WERI-Rb-1 (cell line): ENCODE results near the gene THUMPD3.

Source experiments
- DNase-seq: peaks from one replicate; pipeline ENCODE4 v3.0.0-alpha.2; 2020
- H3K27ac ChIP-seq: fragments of 250-450 bp; sonication (Bioruptor Pico); 2 replicates; pipeline ENCODE4 v1.5.1; 2020; ENCODE audit warnings: mild to moderate bottlenecking, moderate library complexity
- H3K27me3 ChIP-seq: fragments of 250-450 bp; sonication (Bioruptor Pico); 2 replicates; pipeline ENCODE4 v1.5.1; 2021; ENCODE audit warnings: mild to moderate bottlenecking, low read depth, moderate library complexity; ENCODE audit not compliant: insufficient read depth, severe bottlenecking
- H3K36me3 ChIP-seq: fragments of 250-450 bp; sonication (Bioruptor Pico); 2 replicates; pipeline ENCODE4 v1.5.1; 2020; ENCODE audit warnings: mild to moderate bottlenecking, moderate library complexity
- H3K4me3 ChIP-seq: 2 replicates; pipeline ENCODE4 v1.5.1; 2011; ENCODE audit warnings: low read depth, mild to moderate bottlenecking, control low read depth, low read length
- H3K9me3 ChIP-seq: fragments of 250-450 bp; sonication (Bioruptor Pico); 2 replicates; pipeline ENCODE4 v1.5.1; 2021; ENCODE audit warnings: mild to moderate bottlenecking, moderate library complexity; ENCODE audit not compliant: severe bottlenecking
- TF ChIP-seq, protein P1 (sequence below): IDR thresholded peaks from 2 replicates; pipeline ENCODE4 v1.5.1; 2011; ENCODE audit warnings: low read depth, mild to moderate bottlenecking, control low read depth, inconsistent platforms, low read length

Gene THUMPD3

DNA sequence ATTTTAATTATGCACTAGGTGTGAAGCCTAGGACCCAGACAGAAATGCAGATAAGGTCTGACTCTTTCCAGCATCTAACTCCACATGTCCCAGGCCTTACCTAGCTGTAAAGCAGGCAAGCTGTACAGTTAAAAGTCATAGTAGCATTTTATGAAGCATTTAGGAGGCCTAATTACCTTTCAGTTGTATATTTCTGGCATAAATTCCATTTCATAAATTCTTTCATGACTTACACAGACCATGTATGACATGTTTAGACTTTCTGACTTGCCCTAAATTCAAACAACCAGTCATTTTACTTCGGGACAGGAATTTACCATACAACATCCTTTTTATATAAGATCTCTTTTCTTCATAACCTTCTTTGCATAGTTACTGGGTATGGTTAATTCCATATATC lies 35.3 kb upstream of the THUMPD3 start:
- TF ChIP-seq, protein P1, sequence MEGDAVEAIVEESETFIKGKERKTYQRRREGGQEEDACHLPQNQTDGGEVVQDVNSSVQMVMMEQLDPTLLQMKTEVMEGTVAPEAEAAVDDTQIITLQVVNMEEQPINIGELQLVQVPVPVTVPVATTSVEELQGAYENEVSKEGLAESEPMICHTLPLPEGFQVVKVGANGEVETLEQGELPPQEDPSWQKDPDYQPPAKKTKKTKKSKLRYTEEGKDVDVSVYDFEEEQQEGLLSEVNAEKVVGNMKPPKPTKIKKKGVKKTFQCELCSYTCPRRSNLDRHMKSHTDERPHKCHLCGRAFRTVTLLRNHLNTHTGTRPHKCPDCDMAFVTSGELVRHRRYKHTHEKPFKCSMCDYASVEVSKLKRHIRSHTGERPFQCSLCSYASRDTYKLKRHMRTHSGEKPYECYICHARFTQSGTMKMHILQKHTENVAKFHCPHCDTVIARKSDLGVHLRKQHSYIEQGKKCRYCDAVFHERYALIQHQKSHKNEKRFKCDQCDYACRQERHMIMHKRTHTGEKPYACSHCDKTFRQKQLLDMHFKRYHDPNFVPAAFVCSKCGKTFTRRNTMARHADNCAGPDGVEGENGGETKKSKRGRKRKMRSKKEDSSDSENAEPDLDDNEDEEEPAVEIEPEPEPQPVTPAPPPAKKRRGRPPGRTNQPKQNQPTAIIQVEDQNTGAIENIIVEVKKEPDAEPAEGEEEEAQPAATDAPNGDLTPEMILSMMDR, result no peak
- no peak overlapping the region for H3K27ac ChIP-seq
- H3K9me3 ChIP-seq, result peaks cover 5% of the 10 kb centered on the region
- H3K4me3 ChIP-seq, result no peak overlapping the region
- no peaks in the 10 kb centered on the region for H3K27me3 ChIP-seq
- H3K36me3 ChIP-seq, result no peaks in the 10 kb centered on the region
- no peak for DNase-seq

DNA sequence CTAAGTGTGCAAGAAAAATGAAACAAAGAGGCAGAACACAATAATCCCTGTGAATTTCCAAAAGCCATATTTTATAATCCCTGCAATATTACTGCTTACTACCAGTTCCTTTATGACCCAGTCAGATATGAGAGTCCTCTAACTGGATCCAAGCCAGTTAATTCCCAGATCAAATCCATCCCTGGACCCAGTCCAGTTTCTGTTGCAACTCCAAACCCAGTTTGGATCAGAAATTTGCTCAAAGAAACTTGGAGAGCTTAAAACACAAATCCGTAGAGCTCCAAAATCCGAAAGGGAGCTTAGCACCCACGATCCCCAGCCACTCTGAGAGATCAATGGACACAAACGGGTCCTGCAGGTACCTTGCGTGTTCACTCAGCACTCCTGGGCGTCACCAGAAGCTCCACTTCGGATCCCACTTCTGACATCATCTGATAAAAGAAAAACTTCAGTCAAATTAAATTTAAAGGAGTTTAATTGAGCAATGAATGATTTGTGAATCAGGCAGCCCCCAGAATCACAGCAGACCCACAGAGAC lies 32.6 kb upstream of the THUMPD3 start:
- no peak overlapping the region for H3K27ac ChIP-seq
- no peak for DNase-seq
- peaks cover 5% of the 10 kb centered on the region for H3K9me3 ChIP-seq
- no peaks in the 10 kb centered on the region for H3K36me3 ChIP-seq
- no peaks in the 10 kb centered on the region for H3K27me3 ChIP-seq
- H3K4me3 ChIP-seq, result no peak overlapping the region
- TF ChIP-seq, protein P1, result no peak

DNA sequence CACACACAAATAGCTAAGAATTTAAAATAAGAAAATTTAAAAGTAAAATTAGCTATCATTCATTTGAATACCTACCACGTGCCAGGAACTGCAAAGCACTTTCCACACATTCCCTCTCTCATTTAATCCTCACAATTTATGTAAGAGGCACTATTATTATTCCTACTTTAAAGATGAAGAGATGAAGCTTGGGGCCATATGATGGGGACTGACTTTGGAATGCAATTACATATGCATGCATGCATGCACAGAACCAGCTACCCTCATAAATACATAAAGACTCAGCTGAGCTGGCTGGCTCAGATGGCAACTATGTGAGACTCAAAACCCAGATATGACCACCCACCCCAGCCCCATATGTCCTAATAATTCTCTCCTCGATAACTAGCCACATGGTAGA lies 31.7 kb upstream of the THUMPD3 start:
- DNase-seq, result no peak
- H3K27ac ChIP-seq, result no peak overlapping the region
- H3K36me3 ChIP-seq, result no peaks in the 10 kb centered on the region
- H3K4me3 ChIP-seq, result no peak overlapping the region
- peaks cover 5% of the 10 kb centered on the region for H3K9me3 ChIP-seq
- TF ChIP-seq, protein P1, result no peak
- H3K27me3 ChIP-seq, result no peaks in the 10 kb centered on the region

GRCh38 chr3:9332250-9333030 lies 30.4 kb upstream of the THUMPD3 start:
- no peaks in the 10 kb centered on the region for H3K27me3 ChIP-seq
- H3K36me3 ChIP-seq, result no peaks in the 10 kb centered on the region
- no peak for DNase-seq
- TF ChIP-seq, protein P1, result no peak
- H3K27ac ChIP-seq, result no peak overlapping the region
- H3K4me3 ChIP-seq, result no peak overlapping the region
- H3K9me3 ChIP-seq, result peaks cover 3% of the 10 kb centered on the region

GRCh38 chr3:9339761-9340471 lies 22.9 kb upstream of the THUMPD3 start:
- H3K27me3 ChIP-seq, result no peaks in the 10 kb centered on the region
- no peak overlapping the region for H3K27ac ChIP-seq
- H3K9me3 ChIP-seq, result no peaks in the 10 kb centered on the region
- no peaks in the 10 kb centered on the region for H3K36me3 ChIP-seq
- H3K4me3 ChIP-seq, result no peak overlapping the region
- TF ChIP-seq, protein P1, result no peak
- no peak for DNase-seq
